HepG2 (cell line): ENCODE results near the gene GOLT1A. TPM values are rescaled to one million over a fixed set of nuclear protein-coding genes. Genes with fewer than 3 reads are reported as not detected.

ENCODE experiments used
- ATAC-seq: fragments of 200-7000 bp; cut with Tn5 transposase; 3 replicates; pipeline ENCODE4 v1.9.1; 2020; ENCODE audit warnings: mild to moderate bottlenecking, moderate library complexity
- BruUV-seq: library from RNA; stranded (reverse); fragments of 400-500 nt; replicated peaks from 2 replicates; lab custom pipeline; 2021; lab: Mats Ljungman, UMichigan
- CTCF ChIA-PET: fragments of 300-600 bp; formaldehyde crosslinking; extraction: SDS; loops from one replicate; lab custom pipeline; 2021; ENCODE audit warnings: low total read pairs, inconsistent platforms, low intra/inter-chr PET ratio; lab: Yijun Ruan, JAX
- POLR2A ChIA-PET: fragments of 350-600 bp; sonication (Branson Sonifier 250); formaldehyde crosslinking; loops from one replicate; lab custom pipeline; 2020; ENCODE audit warnings: antibody characterized with exemption, inconsistent platforms; lab: Yijun Ruan, JAX
- DNase-seq: peaks from one replicate; pipeline ENCODE4 v3.0.0-alpha.2; 2015; ENCODE audit warnings: low spot score
- FAIRE-seq: peaks from 3 replicates; lab custom pipeline; 2011; peaks lifted over from hg19 to GRCh38; lab: Jason Lieb, UNC
- H2AFZ ChIP-seq: one replicate; pipeline ENCODE4 v1.6.1; 2011; ENCODE audit warnings: low read length, inconsistent platforms
- H3K27ac ChIP-seq: fragments of 300-600 bp; 3 replicates; pipeline ENCODE4 v1.8.0; 2011; ENCODE audit warnings: mixed run types, mild to moderate bottlenecking, mixed read lengths, low read length, inconsistent platforms; ENCODE audit not compliant: insufficient read depth; ENCODE audit errors: extremely low read length
- H3K27me3 ChIP-seq, 2 experiments: fragments of 200-600 bp in 1 of 2; 2 replicates in 1 of 2; 3 replicates in 1 of 2; pipeline versions ENCODE4 v1.6.0 to v1.8.0; 2011; ENCODE audit warnings: low read length in 2 of 2, mild to moderate bottlenecking in 2 of 2, moderate library complexity in 2 of 2, inconsistent platforms in 1 of 2; ENCODE audit not compliant: insufficient read depth in 2 of 2, control insufficient read depth in 1 of 2
- H3K36me3 ChIP-seq, 2 experiments: fragments of 200-600 bp in 1 of 2; replicated peaks in 1 of 2; 2 replicates in 1 of 2; 3 replicates in 1 of 2; pipeline versions ENCODE4 v1.5.1 to v1.8.0; 2011; ENCODE audit warnings: low read length in 2 of 2, inconsistent platforms in 1 of 2; ENCODE audit not compliant: insufficient read depth in 2 of 2, control insufficient read depth in 1 of 2
- H3K4me1 ChIP-seq: 2 replicates; pipeline ENCODE4 v1.5.1; 2012; ENCODE audit warnings: low read length, inconsistent platforms; ENCODE audit not compliant: insufficient read depth
- H3K4me2 ChIP-seq: 2 replicates; pipeline ENCODE4 v1.6.0; 2011; ENCODE audit warnings: low read depth, low read length, inconsistent platforms
- H3K4me3 ChIP-seq, 3 experiments: fragments of 200-600 bp in 1 of 3; sonication (generic), shearing (Covaris generic) in 1 of 3; replicated peaks in 1 of 3; 2 replicates each; pipeline ENCODE4 v1.5.1; 2011 to 2016; ENCODE audit warnings: low read length in 3 of 3, inconsistent platforms in 2 of 3, low read depth in 2 of 3, mild to moderate bottlenecking in 2 of 3, control low read depth in 1 of 3, mixed read lengths in 1 of 3; ENCODE audit not compliant: insufficient read depth in 1 of 3
- H3K79me2 ChIP-seq: one replicate; pipeline ENCODE4 v1.6.1; 2011; ENCODE audit warnings: low read length, inconsistent platforms; ENCODE audit not compliant: insufficient read depth
- H3K9ac ChIP-seq: 2 replicates; pipeline ENCODE4 v1.6.0; 2011; ENCODE audit warnings: mild to moderate bottlenecking, low read depth, low read length, inconsistent platforms; ENCODE audit not compliant: insufficient read depth
- H3K9me3 ChIP-seq: 2 replicates; pipeline ENCODE4 v1.5.1; 2012; ENCODE audit warnings: mild to moderate bottlenecking, low read length
- H4K20me1 ChIP-seq: 2 replicates; pipeline ENCODE4 v1.6.0; 2011; ENCODE audit warnings: inconsistent platforms, mild to moderate bottlenecking, low read length, moderate library complexity; ENCODE audit not compliant: insufficient read depth
- CBFB ChIP-seq: sonication (generic); formaldehyde crosslinking; IDR thresholded peaks from 2 replicates; pipeline ENCODE4 v1.4.0; 2020; ENCODE audit warnings: missing genetic modification reagents
- GATA4 ChIP-seq: sonication (generic); IDR thresholded peaks from 2 replicates; pipeline ENCODE4 v1.6.1; 2016; ENCODE audit warnings: antibody characterized with exemption, low read depth, borderline replicate concordance
- ISX ChIP-seq: sonication (generic); formaldehyde crosslinking; conservative IDR thresholded peaks from 2 replicates; pipeline ENCODE4 v1.5.0; 2020; ENCODE audit warnings: missing genetic modification reagents
- MED8 ChIP-seq: sonication (generic); formaldehyde crosslinking; IDR thresholded peaks from 2 replicates; pipeline ENCODE4 v1.8.1; 2023; ENCODE audit warnings: mild to moderate bottlenecking, missing genetic modification reagents; ENCODE audit not compliant: insufficient replicate concordance
- NKX3-1 ChIP-seq: sonication (generic); formaldehyde crosslinking; IDR thresholded peaks from 2 replicates; pipeline ENCODE4 v1.5.0; 2020; ENCODE audit warnings: missing genetic modification reagents
- RFX5 ChIP-seq: IDR thresholded peaks from 2 replicates; pipeline ENCODE4 v1.6.1; 2011; ENCODE audit warnings: low read depth, low read length, improper control_type of control experiment
- RFXANK ChIP-seq: IDR thresholded peaks from 2 replicates; pipeline ENCODE4 v1.6.1; 2016
- SAP130 ChIP-seq: IDR thresholded peaks from 2 replicates; pipeline ENCODE4 v1.6.1; 2016; ENCODE audit warnings: low read depth
- SP5 ChIP-seq: IDR thresholded peaks from 2 replicates; pipeline ENCODE4 v1.6.1; 2016; ENCODE audit warnings: low read depth, borderline replicate concordance
- TOPORS ChIP-seq: sonication (generic); formaldehyde crosslinking; IDR thresholded peaks from 2 replicates; pipeline ENCODE4 v1.8.0; 2023; ENCODE audit warnings: mild to moderate bottlenecking, missing genetic modification reagents
- ZFP36L1 ChIP-seq: sonication (generic); formaldehyde crosslinking; IDR thresholded peaks from 2 replicates; pipeline ENCODE4 v1.8.0; 2022; ENCODE audit warnings: mild to moderate bottlenecking, missing genetic modification reagents, moderate library complexity
- ZMAT3 ChIP-seq: sonication (generic); formaldehyde crosslinking; conservative IDR thresholded peaks from 2 replicates; pipeline ENCODE4 v1.7.0; 2021; ENCODE audit warnings: missing genetic modification reagents
- ZMYM4 ChIP-seq: sonication (generic); formaldehyde crosslinking; IDR thresholded peaks from 2 replicates; pipeline ENCODE4 v1.8.1; 2023; ENCODE audit warnings: mild to moderate bottlenecking, missing genetic modification reagents
- ZNF260 ChIP-seq: sonication (generic); formaldehyde crosslinking; IDR thresholded peaks from 2 replicates; pipeline ENCODE4 v1.4.0; 2020; ENCODE audit warnings: missing genetic modification reagents, low read depth, mild to moderate bottlenecking, borderline replicate concordance
- ZNF644 ChIP-seq: IDR thresholded peaks from 2 replicates; pipeline ENCODE4 v1.6.1; 2016; ENCODE audit warnings: low read depth
- WGBS: methylation state at CpG from one replicate; pipeline ENCODE4 v1.1.6; 2017; ENCODE audit warnings: low lambda C conversion rate; 5-methylcytosine and 5-hydroxymethylcytosine counted together
- in situ Hi-C: cut with HindIII; loops from 2 replicates; pipeline ENCODE4 v1.10.0; 2017; ENCODE audit warnings: low pct_unique_long_range_greater_than_20kb; ENCODE audit not compliant: extremely low pct_ligation_motif_present
- intact Hi-C: fragments of 100-400 bp; cut with micrococcal nuclease; formaldehyde crosslinking; loops from one replicate; pipeline ENCODE4 v1.10.0; 2022; ENCODE audit not compliant: unreplicated experiment
- polyA plus RNA-seq, 8 experiments: library from polyadenylated mRNA; depleted of rRNA in 3 of 8; stranded (reverse) in 7 of 8; unstranded in 1 of 8; fragments of >200 nt; fragmentation: Illumina TruSeq in 4 of 8; extraction: Trizol in 4 of 8; gene quantifications; 2 replicates each; pipeline versions ENCODE4 v1.2.1 to v1.2.3, GENCODE V29; 2011 to 2016; ENCODE audit warnings: low read depth in 4 of 8, missing spikeins in 1 of 8, mixed read lengths in 1 of 8; ENCODE audit not compliant: insufficient read depth in 1 of 8
- total RNA-seq, 5 experiments: library from RNA; depleted of rRNA; stranded (reverse); fragments of >200 nt; fragmentation: Illumina TruSeq; extraction: Trizol; gene quantifications; 2 replicates each; pipeline ENCODE4 v1.2.3, GENCODE V29; 2016; ENCODE audit warnings: low read depth in 1 of 5
- TF ChIP-seq, protein P1 (sequence below): IDR thresholded peaks from 2 replicates; pipeline ENCODE4 v1.6.1; 2016; ENCODE audit warnings: missing compliant biosample characterization, missing genetic modification reagents, borderline replicate concordance
- TF ChIP-seq, protein P2 (sequence below): sonication (generic); formaldehyde crosslinking; IDR thresholded peaks from 2 replicates; pipeline ENCODE4 v1.4.0; 2020; ENCODE audit warnings: missing genetic modification reagents

The GOLT1A gene
- total and polyA plus RNA-seq, 2 of the 13 experiments (the other 11 are each of a cell fraction or from before 2014, with no cell fraction given), result 25.8 to 28.0 TPM

DNA sequence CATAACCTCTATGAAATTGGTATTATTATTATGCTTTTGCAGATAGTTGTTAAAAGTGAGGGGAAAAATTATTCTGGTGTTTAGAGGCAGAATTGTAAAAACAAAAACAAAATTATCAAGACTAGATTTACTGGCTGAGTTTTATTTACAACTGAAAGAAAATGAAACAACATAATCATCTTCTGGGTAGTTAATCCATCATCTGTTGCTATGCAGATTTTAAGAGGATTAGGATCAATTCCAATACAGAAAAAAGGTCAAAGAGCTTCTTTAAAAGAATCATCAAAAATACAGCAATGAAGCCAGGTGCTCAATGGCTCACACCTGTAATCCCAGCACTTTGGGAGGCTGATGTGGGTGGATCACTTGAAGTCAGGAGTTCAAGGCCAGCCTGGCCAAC is 8.3 kb downstream of the GOLT1A start:
- FAIRE-seq, result no peak
- H3K9me3 ChIP-seq, result no peaks in the 10 kb centered on the region
- TF ChIP-seq RFX5 (peak; percentile 94), ZNF260 (CRISPR knock-in tag) (no peak), RFXANK (peak; percentile 88; the same call in 1 of the 2 replicates)
- TF ChIP-seq, all 625 proteins: peak for 2
- Histone ChIP-seq H4K20me1 (peaks cover 9% of the 10 kb centered on the region), H3K9ac (no peak overlapping the region), H3K4me2 (no peak overlapping the region), H3K79me2 (peaks cover 4% of the 10 kb centered on the region), H3K4me1 (peaks cover 13% of the 10 kb centered on the region), H3K27me3 (no peaks in the 10 kb centered on the region), H3K27ac (no peak overlapping the region), H3K4me3 (no peak overlapping the region), H2AFZ (no peak overlapping the region), H3K36me3 (no peaks in the 10 kb centered on the region; a peak in 2 of 5 replicates)
- intact Hi-C loops, result no loop called here
- POLR2A ChIA-PET, result interaction anchor here (1.0 kb wide), 1 partner anchor 9 kb away, joined by 3 read pairs; the partner anchor contains the start of gene GOLT1A
- no TSS peak for BruUV-seq
- ATAC-seq, result no peak
- no peak for DNase-seq
- CTCF ChIA-PET, result interaction anchor here (4.2 kb wide), 1 partner anchor 43 kb away, joined by 48 read pairs; no protein-coding TSS in a partner anchor
- in situ Hi-C loops, result loop anchor here (10.0 kb wide), 1 partner anchor 341 kb away; the partner anchor contains the start of gene SNRPE

DNA sequence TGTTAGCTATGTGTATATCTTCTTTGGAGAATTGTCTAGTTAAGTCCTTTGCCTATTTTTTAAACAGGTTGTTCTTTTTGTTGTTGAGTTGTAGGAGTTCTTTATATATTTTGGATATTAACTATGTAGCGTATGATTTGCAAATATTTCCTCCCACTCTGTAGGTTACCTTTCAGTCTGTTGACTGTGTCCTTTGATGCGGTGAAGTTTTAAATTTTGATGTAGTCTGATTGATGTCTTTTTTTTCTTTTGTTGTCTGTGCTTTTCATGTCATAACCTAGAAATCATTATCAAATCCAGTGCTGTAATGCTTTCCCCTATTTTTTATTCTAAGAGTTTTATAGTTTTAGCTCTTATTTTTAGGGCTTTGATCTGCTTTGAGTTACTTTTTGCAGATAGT is 8.8 kb downstream of the GOLT1A start:
- Histone ChIP-seq H3K4me1 (peaks cover 9% of the 10 kb centered on the region), H3K9ac (no peak overlapping the region), H3K4me2 (no peak overlapping the region), H4K20me1 (peaks cover 9% of the 10 kb centered on the region), H3K4me3 (no peak overlapping the region), H3K9me3 (no peaks in the 10 kb centered on the region), H2AFZ (no peak overlapping the region), H3K79me2 (peaks cover 4% of the 10 kb centered on the region), H3K27ac (no peak overlapping the region), H3K27me3 (no peaks in the 10 kb centered on the region), H3K36me3 (no peaks in the 10 kb centered on the region; a peak in 2 of 5 replicates)
- ATAC-seq (no peak), DNase-seq (no peak), FAIRE-seq (no peak)
- POLR2A ChIA-PET, result interaction anchor here (1.0 kb wide), 1 partner anchor 9 kb away, joined by 3 read pairs; the partner anchor contains the start of gene GOLT1A
- intact Hi-C loops (no loop called here), in situ Hi-C loops (loop anchor here (10.0 kb wide), 1 partner anchor 340 kb away; the partner anchor contains the start of gene SNRPE)
- TSS peak; percentile 18 for BruUV-seq
- CTCF ChIA-PET, result interaction anchor here (4.2 kb wide), 1 partner anchor 42 kb away, joined by 48 read pairs; no protein-coding TSS in a partner anchor
- WGBS, result 95% methylated on average over 2 of the region's 2 CpGs
- no peak for TF ChIP-seq SAP130 (CRISPR knock-in tag)
- no peak for TF ChIP-seq MED8 (CRISPR knock-in tag)
- no peak for TF ChIP-seq ZMYM4 (CRISPR knock-in tag)
- no peak for TF ChIP-seq ISX (CRISPR knock-in tag)
- TF ChIP-seq, protein P1, sequence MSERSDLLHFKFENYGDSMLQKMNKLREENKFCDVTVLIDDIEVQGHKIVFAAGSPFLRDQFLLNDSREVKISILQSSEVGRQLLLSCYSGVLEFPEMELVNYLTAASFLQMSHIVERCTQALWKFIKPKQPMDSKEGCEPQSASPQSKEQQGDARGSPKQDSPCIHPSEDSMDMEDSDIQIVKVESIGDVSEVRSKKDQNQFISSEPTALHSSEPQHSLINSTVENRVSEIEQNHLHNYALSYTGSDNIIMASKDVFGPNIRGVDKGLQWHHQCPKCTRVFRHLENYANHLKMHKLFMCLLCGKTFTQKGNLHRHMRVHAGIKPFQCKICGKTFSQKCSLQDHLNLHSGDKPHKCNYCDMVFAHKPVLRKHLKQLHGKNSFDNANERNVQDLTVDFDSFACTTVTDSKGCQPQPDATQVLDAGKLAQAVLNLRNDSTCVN (CRISPR knock-in tag), result no peak
- TF ChIP-seq ZMAT3, result no peak
- no peak for TF ChIP-seq ZNF644 (CRISPR knock-in tag)
- TF ChIP-seq SP5 (CRISPR knock-in tag), result no peak
- TF ChIP-seq, protein P2, sequence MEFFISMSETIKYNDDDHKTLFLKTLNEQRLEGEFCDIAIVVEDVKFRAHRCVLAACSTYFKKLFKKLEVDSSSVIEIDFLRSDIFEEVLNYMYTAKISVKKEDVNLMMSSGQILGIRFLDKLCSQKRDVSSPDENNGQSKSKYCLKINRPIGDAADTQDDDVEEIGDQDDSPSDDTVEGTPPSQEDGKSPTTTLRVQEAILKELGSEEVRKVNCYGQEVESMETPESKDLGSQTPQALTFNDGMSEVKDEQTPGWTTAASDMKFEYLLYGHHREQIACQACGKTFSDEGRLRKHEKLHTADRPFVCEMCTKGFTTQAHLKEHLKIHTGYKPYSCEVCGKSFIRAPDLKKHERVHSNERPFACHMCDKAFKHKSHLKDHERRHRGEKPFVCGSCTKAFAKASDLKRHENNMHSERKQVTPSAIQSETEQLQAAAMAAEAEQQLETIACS (CRISPR knock-in tag), result no peak
- TF ChIP-seq GATA4, result no peak
- TF ChIP-seq NKX3-1, result no peak
- TF ChIP-seq CBFB (CRISPR knock-in tag), result no peak
- TF ChIP-seq TOPORS, result no peak
- TF ChIP-seq ZFP36L1 (CRISPR knock-in tag), result no peak
